Large intestine (tissue), 3 donors: ENCODE data around the gene RACGAP1. TPM values are rescaled to one million over a fixed set of nuclear protein-coding genes. Genes with fewer than 3 reads are reported as not detected.

ENCODE experiments used
- DNase-seq, 2 donors: peaks; one replicate each; pipeline versions ENCODE4 v3.0.0 to v3.0.0-alpha.2; 2013
- H3K27ac ChIP-seq: one replicate; pipeline ENCODE4 v1.5.1; 2013; ENCODE audit warnings: low read length
- H3K27me3 ChIP-seq: 2 replicates; pipeline ENCODE4 v1.6.1; 2013; ENCODE audit warnings: low read length; ENCODE audit not compliant: control insufficient read depth, insufficient read depth
- H3K36me3 ChIP-seq: 2 replicates; pipeline ENCODE4 v1.6.1; 2013; ENCODE audit warnings: low read length; ENCODE audit not compliant: control insufficient read depth, insufficient read depth
- H3K4me1 ChIP-seq: one replicate; pipeline ENCODE4 v1.6.1; 2013; ENCODE audit warnings: low read length; ENCODE audit not compliant: control insufficient read depth, insufficient read depth
- H3K4me3 ChIP-seq: one replicate; pipeline ENCODE4 v1.5.1; 2013; ENCODE audit warnings: low read length
- H3K9me3 ChIP-seq: one replicate; pipeline ENCODE4 v1.6.1; 2013; ENCODE audit warnings: mild to moderate bottlenecking, low read depth, low read length, moderate library complexity; ENCODE audit not compliant: control insufficient read depth
- WGBS: methylation state at CpG from one replicate; pipeline ENCODE4 v1.1.5; 2013; ENCODE audit warnings: low lambda C conversion rate; ENCODE audit not compliant: insufficient coverage; 5-methylcytosine and 5-hydroxymethylcytosine counted together
- polyA plus RNA-seq: library from polyadenylated mRNA; unstranded; fragments of 120-200 nt; gene quantifications from one replicate; pipeline ENCODE4 v1.2.1, GENCODE V29; 2013

Gene RACGAP1
- polyA plus RNA-seq, 1 donor: 21.8 TPM

GRCh38 chr12:49979016-49979586, 46.2 kb downstream of the RACGAP1 start:
- Histone ChIP-seq H3K27ac (no peak overlapping the region), H3K4me1 (peaks cover 21% of the 10 kb centered on the region), H3K9me3 (no peaks in the 10 kb centered on the region), H3K4me3 (no peak overlapping the region), H3K27me3 (peaks cover 4% of the 10 kb centered on the region), H3K36me3 (no peaks in the 10 kb centered on the region)
- DNase-seq: no peak
- no CpG with 5 or more reads among the region's 10 CpGs for WGBS

GRCh38 chr12:49978125-49978524, 47.2 kb downstream of the RACGAP1 start:
- Histone ChIP-seq H3K27ac (peak overlapping the region; percentile 34), H3K4me3 (no peak overlapping the region), H3K4me1 (peaks cover 23% of the 10 kb centered on the region), H3K27me3 (peaks cover 4% of the 10 kb centered on the region), H3K9me3 (peaks cover 2% of the 10 kb centered on the region), H3K36me3 (no peaks in the 10 kb centered on the region)
- no CpG with 5 or more reads among the region's 4 CpGs for WGBS
- peak in 1 of 2 donors; percentile 58 for DNase-seq

- H3K36me3 ChIP-seq: no peaks in the 10 kb centered on the region
- H3K9me3 ChIP-seq: peaks cover 4% of the 10 kb centered on the region
- H3K27me3 ChIP-seq: peaks cover 6% of the 10 kb centered on the region
- H3K4me3 ChIP-seq: no peak overlapping the region
- no CpG with 5 or more reads among the region's 2 CpGs for WGBS
- no peak for DNase-seq
- no peak overlapping the region for H3K27ac ChIP-seq
- peaks cover 24% of the 10 kb centered on the region for H3K4me1 ChIP-seq
Measured at GRCh38 chr12:49976557-49976956, 48.7 kb downstream of the RACGAP1 start.

GRCh38 chr12:49975318-49975761, 50.0 kb downstream of the RACGAP1 start:
- peak in 1 of 2 donors; percentile 50 for DNase-seq
- H3K27me3 ChIP-seq: peaks cover 11% of the 10 kb centered on the region
- H3K4me3 ChIP-seq: no peak overlapping the region
- no peaks in the 10 kb centered on the region for H3K36me3 ChIP-seq
- H3K27ac ChIP-seq: no peak overlapping the region
- WGBS: no CpG with 5 or more reads among the region's 17 CpGs
- H3K9me3 ChIP-seq: peaks cover 4% of the 10 kb centered on the region
- H3K4me1 ChIP-seq: peaks cover 24% of the 10 kb centered on the region

- Histone ChIP-seq H3K36me3 (no peaks in the 10 kb centered on the region), H3K9me3 (peaks cover 4% of the 10 kb centered on the region), H3K4me3 (no peak overlapping the region), H3K4me1 (peaks cover 24% of the 10 kb centered on the region), H3K27ac (no peak overlapping the region), H3K27me3 (peaks cover 15% of the 10 kb centered on the region)
- no peak for DNase-seq
- WGBS: no CpG with 5 or more reads among the region's 8 CpGs
Measured at GRCh38 chr12:49974677-49975317, 50.5 kb downstream of the RACGAP1 start.

GRCh38 chr12:49974231-49974675, 51.0 kb downstream of the RACGAP1 start:
- Histone ChIP-seq H3K9me3 (peaks cover 4% of the 10 kb centered on the region), H3K27me3 (peaks cover 15% of the 10 kb centered on the region), H3K4me3 (no peak overlapping the region), H3K36me3 (no peaks in the 10 kb centered on the region), H3K27ac (no peak overlapping the region), H3K4me1 (peaks cover 24% of the 10 kb centered on the region)
- WGBS: no CpG with 5 or more reads among the region's 15 CpGs
- peak in 1 of 2 donors; percentile 50 for DNase-seq

- Histone ChIP-seq H3K4me1 (peaks cover 24% of the 10 kb centered on the region), H3K27me3 (peaks cover 23% of the 10 kb centered on the region), H3K27ac (no peak overlapping the region), H3K36me3 (no peaks in the 10 kb centered on the region), H3K9me3 (peaks cover 4% of the 10 kb centered on the region), H3K4me3 (no peak overlapping the region)
- peak in 1 of 2 donors; percentile 76 for DNase-seq
- WGBS: 44% methylated on average over 2 of the region's 19 CpGs
Measured at GRCh38 chr12:49973361-49973830, 51.9 kb downstream of the RACGAP1 start.

GRCh38 chr12:49972641-49973360, 52.5 kb downstream of the RACGAP1 start, which contains the start of gene AQP6:
TSS of gene AQP6 (plus strand) at chr12:49972947. CDS start at chr12:49973174, 227 bp downstream.
- Histone ChIP-seq H3K9me3 (peaks cover 4% of the 10 kb centered on the region), H3K4me3 (no peak within 1 kb of the TSS), H3K27me3 (peaks cover 27% of the 10 kb centered on the region), H3K36me3 (no peaks in the 10 kb centered on the region), H3K4me1 (peaks cover 24% of the 10 kb centered on the region), H3K27ac (no peak within 1 kb of the TSS)
- no CpG with 5 or more reads among the region's 18 CpGs for WGBS
- DNase-seq: no peak

- WGBS: no CpG with 5 or more reads among the region's 9 CpGs
- peaks cover 30% of the 10 kb centered on the region for H3K27me3 ChIP-seq
- no peak overlapping the region for H3K4me3 ChIP-seq
- no peak overlapping the region for H3K27ac ChIP-seq
- H3K4me1 ChIP-seq: peaks cover 29% of the 10 kb centered on the region
- H3K36me3 ChIP-seq: no peaks in the 10 kb centered on the region
- peaks cover 4% of the 10 kb centered on the region for H3K9me3 ChIP-seq
- DNase-seq: no peak
Measured at GRCh38 chr12:49972129-49972528, 53.2 kb downstream of the RACGAP1 start.

GRCh38 chr12:49971141-49971540, 54.2 kb downstream of the RACGAP1 start:
- Histone ChIP-seq H3K27me3 (peaks cover 37% of the 10 kb centered on the region), H3K36me3 (no peaks in the 10 kb centered on the region), H3K4me1 (peaks cover 31% of the 10 kb centered on the region), H3K9me3 (peaks cover 4% of the 10 kb centered on the region), H3K4me3 (no peak overlapping the region), H3K27ac (no peak overlapping the region)
- no CpG with 5 or more reads among the region's 6 CpGs for WGBS
- DNase-seq: no peak
